GM11168 (cell line): ENCODE measurements around the gene TNFRSF6B.

Experiments
- in situ Hi-C: fragments of 300-500 bp; cut with MboI; formaldehyde crosslinking; loops from one replicate; pipeline ENCODE4 v1.12.0; 2022; ENCODE audit warnings: low sequenced_read_pairs; ENCODE audit not compliant: unreplicated experiment

The TNFRSF6B gene

DNA sequence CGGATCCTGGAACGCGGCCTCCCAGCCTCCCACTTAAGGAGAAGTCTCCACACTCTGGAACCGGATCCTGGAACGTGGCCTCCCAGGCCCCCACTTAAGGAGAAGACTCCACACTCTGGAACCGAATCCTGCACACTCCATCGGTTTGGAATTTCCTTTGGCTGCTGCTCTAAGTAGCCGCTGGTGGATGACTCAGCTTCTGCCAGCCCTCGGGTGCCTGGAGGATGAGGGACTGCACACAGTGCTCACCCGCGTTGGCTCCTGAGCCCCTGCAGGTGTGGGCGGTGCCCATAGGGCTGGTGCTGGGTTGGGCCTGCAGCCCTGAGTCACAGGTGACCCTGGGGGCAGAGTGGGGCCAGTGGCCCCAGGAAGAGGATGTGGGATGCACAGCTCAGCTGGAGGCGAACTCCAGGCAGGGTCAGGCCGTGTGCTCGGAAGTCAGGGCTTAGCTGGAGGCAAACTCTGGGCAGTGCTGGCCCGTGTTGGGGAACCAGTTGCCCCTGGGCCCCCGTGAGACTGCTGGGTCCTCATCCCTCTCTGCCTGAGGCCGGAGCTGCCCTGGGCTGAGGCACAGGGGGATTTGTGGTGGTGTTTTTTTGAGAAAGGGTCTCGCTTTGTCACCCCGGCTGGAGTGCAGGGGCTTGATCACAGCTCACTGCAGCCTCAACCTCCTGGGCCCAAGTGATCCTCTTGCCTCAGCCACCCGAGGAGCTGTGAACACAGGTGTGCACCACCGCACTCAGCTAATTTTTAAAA, 13.9 kb upstream of the TNFRSF6B start:
- in situ Hi-C loops, result no loop called here

DNA sequence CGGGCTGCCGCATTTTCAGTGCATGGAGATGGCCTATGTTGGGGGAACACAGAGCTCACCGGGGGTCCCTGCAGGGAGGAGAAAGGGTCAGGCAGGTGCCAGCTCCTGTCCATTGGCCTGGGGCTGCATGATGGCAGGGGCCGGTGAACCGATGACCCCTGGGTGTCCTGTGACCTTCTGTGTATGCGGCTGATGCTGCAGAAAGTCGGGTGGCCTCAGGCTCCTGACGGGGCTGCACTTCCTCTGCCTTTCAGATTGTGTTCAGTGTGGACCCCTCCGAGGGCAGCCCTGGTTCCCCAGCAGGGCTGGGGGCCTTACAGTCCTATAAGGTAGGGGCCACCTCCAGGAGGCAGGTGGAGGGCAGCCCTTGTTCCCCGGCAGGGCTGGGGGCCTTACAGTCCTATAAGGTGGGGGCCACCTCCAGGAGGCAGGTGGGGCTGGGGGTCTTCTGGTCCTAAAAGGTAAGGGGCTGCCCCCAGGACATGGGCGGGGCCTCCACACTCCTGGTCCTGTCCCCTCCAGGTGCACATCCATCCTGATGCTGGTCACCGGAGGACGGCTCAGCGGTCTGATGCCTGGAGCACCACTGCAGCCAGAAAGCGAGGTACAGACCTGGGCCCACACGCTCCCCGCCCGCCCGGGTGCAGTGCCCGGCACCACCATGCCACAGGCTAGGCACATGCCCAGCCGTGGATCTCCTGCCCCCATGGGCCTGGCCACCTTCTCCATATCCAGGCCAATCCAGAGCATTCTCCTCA, 11.0 kb upstream of the TNFRSF6B start:
- in situ Hi-C loops, result no loop called here

DNA sequence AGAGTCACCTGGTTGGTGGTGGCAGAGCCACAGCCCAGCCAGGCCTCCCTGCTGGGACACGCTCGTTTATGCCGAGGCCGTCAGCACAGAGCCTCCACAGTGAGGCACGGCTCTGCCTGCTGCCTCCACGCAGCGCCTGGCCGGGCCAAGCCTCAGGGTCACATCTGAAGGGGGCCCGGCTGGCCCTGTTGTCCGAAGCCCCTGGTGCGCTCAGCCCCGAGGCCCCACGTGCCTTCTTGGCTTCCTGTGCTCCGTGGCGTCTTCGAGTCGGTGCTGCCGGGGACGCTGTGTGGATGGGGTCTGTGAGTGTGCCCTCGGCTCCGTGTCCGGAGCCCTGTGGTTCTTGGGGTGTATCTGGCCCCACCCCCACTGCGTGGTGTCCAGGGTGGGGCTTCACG, 10.4 kb upstream of the TNFRSF6B start:
- in situ Hi-C loops, result no loop called here

DNA sequence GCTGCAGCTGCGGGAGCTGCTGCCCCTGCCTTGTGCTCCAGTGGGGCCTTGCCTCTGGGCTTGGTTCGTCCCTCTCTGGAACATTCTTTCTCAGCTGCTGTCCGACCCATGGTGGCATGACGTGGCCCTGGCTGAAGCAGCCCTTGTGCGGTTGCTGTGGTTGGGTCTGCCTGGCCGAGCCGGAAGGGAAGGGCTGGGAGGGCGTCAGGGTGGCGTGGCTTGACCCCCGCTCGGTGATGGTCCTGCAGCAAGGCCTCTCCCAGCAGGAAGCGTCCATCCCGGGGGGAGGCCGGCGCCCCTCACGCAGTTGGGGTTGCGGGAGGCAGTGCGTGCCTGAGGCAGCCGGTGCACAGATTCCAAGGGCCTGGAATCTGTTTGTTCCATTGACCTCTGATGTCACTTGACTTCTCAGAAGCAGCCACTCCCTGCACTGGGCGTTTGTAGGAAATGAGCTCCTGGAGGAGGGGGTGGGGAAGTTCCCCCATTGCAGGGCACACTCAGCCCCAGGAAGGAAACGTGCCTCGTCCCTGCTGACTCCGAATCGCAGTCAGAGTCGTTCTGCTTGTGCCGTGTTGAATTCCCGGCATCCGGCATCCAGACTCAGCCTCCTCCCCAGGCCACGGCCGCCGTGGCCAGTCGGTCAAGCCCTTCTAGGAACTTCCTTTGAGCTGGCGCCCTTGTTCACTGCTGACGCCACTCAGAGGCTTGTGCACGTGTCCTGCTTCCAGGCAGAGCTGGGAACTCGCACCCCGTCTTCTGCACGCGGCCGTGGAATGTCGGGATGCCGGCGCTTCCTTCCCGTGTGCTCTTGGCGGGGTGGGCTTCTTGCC, 9.7 kb upstream of the TNFRSF6B start:
- in situ Hi-C loops, result no loop called here

- in situ Hi-C loops, result no loop called here
These were observed 8.9 kb upstream of the TNFRSF6B start for GRCh38 chr20:63687419-63688178.

GRCh38 chr20:63688228-63689045, 8.0 kb upstream of the TNFRSF6B start:
- in situ Hi-C loops, result no loop called here

- in situ Hi-C loops, result no loop called here
These were observed 7.1 kb upstream of the TNFRSF6B start for GRCh38 chr20:63689046-63690002.

DNA sequence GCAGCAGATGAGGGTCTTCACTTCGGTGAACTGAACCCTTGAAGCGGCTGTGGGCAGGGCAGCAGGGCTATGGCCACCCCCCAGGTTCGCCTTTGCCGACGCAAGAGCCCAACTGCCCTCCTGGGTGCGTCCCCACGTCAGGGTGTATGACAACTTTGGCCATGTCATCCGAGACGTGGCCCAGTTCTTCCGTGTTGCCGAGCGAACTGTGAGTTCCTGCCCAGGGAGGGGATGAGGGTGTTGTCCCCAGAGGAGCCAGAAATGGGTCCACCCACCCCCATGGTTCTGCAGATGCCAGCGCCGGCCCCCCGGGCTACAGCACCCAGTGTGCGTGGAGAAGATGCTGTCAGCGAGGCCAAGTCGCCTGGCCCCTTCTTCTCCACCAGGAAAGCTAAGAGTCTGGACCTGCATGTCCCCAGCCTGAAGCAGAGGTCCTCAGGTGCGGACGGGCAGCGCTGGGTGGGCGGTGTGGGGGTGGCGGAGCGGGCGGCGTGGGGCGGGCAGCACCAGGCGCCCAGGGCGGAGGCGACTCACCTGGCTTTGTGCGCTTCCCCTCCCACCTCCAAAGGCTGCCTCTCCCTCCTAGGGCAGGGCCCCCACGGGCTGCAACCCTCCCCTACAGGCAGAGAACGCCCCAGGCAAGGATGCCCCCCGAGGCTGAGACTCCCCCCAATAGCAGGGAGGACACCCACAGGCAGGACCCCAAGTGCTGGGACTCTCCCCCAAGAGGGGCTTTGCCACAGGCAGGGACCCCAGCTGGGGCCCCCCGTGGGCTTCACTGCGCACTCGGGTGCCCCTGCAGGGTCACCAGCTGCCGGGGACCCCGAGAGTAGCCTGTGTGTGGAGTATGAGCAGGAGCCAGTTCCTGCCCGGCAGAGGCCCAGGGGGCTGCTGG, 6.2 kb upstream of the TNFRSF6B start:
- in situ Hi-C loops, result no loop called here

GRCh38 chr20:63690898-63691710, 5.3 kb upstream of the TNFRSF6B start:
- in situ Hi-C loops, result no loop called here

DNA sequence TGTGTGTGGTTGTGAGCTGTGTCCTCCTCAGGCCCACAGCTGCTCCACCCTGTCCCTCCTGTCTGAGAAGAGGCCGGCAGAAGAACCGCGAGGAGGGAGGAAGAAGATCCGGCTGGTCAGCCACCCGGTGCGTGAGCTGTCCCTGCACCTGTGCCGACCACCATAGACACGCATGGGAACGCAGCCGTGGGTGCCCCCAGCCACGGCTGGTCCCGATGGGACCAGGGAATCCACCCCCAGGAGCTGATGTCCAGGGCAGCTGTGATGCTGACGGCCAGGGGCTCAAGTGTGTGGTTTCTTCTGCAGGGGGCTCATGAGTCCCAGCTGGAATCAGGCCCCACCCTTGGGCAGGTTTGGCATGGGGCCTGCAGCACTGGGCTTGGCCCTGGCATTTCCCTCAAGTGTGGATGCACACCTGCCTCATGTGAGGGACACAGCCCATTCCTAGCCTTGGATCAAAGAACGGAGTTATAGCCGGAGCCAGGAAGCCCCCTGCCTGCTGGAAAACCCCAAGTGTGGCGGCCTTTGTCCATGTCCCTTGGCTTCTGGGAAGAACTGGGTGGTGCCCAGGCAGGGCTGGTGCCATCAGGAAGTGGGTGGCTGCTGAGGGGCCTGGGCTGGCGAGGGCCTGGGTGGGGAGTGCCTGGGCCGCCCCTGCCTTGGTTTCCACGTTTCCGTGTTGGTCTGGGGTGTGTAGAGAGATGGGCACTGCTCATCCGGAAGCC, 4.6 kb upstream of the TNFRSF6B start:
- in situ Hi-C loops, result no loop called here

DNA sequence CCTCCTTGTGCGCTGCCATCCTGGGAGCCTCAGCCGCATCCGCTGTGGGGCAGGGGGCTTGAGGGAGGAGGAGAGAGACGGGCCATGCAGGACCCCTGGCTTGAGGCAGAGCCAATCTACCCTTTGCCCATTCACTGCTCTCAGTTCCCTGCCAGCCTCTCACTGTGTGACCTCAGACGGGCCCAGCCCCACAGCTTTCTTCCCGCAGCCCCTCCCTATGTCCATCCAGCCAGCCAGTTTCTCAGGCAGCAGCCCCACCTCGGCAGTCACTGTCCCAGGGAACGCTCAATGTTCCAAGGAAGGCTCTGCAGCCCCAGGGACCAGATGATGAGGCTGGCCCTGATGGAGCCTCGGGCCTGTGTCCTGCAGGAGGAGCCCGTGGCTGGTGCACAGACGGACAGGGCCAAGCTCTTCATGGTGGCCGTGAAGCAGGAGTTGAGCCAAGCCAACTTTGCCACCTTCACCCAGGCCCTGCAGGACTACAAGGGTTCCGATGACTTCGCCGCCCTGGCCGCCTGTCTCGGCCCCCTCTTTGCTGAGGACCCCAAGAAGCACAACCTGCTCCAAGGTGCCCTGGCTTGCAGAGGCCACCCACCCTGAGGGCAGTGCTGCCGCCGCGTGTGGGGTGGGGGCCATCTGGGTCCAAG, 3.9 kb upstream of the TNFRSF6B start:
- in situ Hi-C loops, result no loop called here

GRCh38 chr20:63693083-63693732, 3.2 kb upstream of the TNFRSF6B start:
- in situ Hi-C loops, result no loop called here

- in situ Hi-C loops, result no loop called here
These were observed 2.5 kb upstream of the TNFRSF6B start for GRCh38 chr20:63693733-63694583.
